HG03575 (cell line): Measurements from ENCODE around the gene PRSS56.

Experiments used
- ATAC-seq: cut with Tn5 transposase; IDR thresholded peaks from one replicate; pipeline ENCODE4 v1.9.1; 2021; ENCODE audit not compliant: unreplicated experiment, insufficient number of reproducible peaks, low FRiP score; ENCODE audit errors: extremely low read depth

PRSS56 gene

GRCh38 chr2:232497348-232497747 lies 22.8 kb upstream of the PRSS56 start:
- ATAC-seq = no peak

- ATAC-seq = no peak
Measured at GRCh38 chr2:232498452-232498851, 21.7 kb upstream of the PRSS56 start.

GRCh38 chr2:232501331-232501771 lies 18.8 kb upstream of the PRSS56 start:
- ATAC-seq = no peak

- no peak for ATAC-seq
Measured at GRCh38 chr2:232501794-232502390, 18.3 kb upstream of the PRSS56 start.

GRCh38 chr2:232502511-232502910 lies 17.7 kb upstream of the PRSS56 start:
- ATAC-seq = no peak

GRCh38 chr2:232502911-232503808 lies 17.0 kb upstream of the PRSS56 start:
- no peak for ATAC-seq

- no peak for ATAC-seq
Measured at GRCh38 chr2:232503809-232504323, 16.3 kb upstream of the PRSS56 start.

GRCh38 chr2:232504438-232504837 lies 15.8 kb upstream of the PRSS56 start:
- no peak for ATAC-seq

- ATAC-seq = no peak
Measured at GRCh38 chr2:232505856-232506255, 14.3 kb upstream of the PRSS56 start.

GRCh38 chr2:232506709-232507108 lies 13.5 kb upstream of the PRSS56 start:
- no peak for ATAC-seq

- no peak for ATAC-seq
Measured at GRCh38 chr2:232508251-232508650, 11.9 kb upstream of the PRSS56 start.

GRCh38 chr2:232511336-232511890 lies 8.8 kb upstream of the PRSS56 start:
- no peak for ATAC-seq

GRCh38 chr2:232512602-232513001 lies 7.6 kb upstream of the PRSS56 start:
- ATAC-seq = no peak

GRCh38 chr2:232513353-232513752 lies 6.8 kb upstream of the PRSS56 start:
- ATAC-seq = no peak

GRCh38 chr2:232515639-232516038 lies 4.5 kb upstream of the PRSS56 start:
- no peak for ATAC-seq

- ATAC-seq = no peak
Measured at GRCh38 chr2:232516551-232516950, 3.6 kb upstream of the PRSS56 start.

- no peak for ATAC-seq
Measured at GRCh38 chr2:232518844-232519243, 1.3 kb upstream of the PRSS56 start.

- no peak for ATAC-seq
Measured at GRCh38 chr2:232520489-232520888, 301 bp downstream of the PRSS56 start.

GRCh38 chr2:232521098-232521497 lies 910 bp downstream of the PRSS56 start:
- no peak for ATAC-seq
